ENCODE data around the gene BANF1.

BANF1 gene

DNA sequence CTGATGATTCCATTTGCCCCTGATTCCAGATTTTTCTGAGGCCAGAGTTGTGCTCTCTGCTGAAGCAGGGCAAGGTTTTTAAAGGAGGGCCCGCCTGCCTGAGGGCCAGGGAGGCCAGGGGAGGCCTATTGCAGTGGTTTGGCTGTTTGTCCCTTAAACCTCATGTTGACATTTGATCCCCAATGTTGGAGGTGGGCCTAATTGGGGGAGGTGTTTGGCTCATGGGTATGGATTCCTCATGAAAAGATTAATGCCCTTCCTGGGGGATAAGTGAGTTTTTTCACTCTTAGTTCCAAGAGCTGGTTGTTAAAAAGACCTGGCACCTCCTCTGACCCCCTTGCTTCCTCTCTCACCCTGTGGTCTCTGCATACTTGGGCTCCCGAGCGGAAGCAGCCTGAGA lies 37.5 kb downstream of the BANF1 start:
- DNase-seq (ENCODE audit: low read depth), result no peak

DNA sequence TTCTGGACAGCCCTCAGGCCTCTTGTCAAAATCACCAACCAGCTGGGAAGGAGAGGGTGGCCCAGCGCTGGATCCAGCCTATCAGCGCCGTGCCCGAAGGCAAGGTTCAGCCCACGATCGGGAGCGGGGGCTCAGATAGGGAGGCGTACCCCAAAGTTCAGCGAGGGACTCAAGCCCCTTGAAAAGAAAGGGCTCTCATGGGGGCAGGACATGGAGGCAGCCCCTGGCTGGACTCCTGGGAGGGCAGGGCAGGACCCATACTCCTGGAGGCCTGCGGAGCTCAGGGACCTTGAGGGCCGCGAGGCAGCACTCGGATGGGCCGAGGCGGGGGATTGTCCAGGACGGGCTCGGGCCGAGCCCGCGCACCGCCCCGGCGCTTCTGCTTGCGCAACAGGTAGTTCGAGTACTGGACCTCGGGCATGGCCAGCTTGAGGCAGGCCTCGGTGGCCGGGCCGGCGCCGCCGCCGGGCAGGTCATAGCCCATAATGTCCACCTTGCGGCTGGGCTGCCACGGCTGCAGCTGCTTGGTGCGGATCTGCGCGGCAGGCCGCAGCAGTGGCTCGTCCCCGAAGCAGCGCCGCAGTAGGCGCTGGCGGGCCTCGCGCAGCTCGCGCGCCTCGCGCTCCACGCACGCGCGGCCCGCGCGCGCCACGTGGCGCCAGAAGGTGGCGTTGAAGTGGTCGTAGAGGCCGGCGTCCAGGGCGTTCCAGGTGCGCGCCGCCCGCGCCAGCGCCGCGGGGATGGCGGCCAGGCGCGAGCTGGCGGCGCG lies 40.1 kb downstream of the BANF1 start:
- DNase-seq (ENCODE audit: low read depth), result no peak

DNA sequence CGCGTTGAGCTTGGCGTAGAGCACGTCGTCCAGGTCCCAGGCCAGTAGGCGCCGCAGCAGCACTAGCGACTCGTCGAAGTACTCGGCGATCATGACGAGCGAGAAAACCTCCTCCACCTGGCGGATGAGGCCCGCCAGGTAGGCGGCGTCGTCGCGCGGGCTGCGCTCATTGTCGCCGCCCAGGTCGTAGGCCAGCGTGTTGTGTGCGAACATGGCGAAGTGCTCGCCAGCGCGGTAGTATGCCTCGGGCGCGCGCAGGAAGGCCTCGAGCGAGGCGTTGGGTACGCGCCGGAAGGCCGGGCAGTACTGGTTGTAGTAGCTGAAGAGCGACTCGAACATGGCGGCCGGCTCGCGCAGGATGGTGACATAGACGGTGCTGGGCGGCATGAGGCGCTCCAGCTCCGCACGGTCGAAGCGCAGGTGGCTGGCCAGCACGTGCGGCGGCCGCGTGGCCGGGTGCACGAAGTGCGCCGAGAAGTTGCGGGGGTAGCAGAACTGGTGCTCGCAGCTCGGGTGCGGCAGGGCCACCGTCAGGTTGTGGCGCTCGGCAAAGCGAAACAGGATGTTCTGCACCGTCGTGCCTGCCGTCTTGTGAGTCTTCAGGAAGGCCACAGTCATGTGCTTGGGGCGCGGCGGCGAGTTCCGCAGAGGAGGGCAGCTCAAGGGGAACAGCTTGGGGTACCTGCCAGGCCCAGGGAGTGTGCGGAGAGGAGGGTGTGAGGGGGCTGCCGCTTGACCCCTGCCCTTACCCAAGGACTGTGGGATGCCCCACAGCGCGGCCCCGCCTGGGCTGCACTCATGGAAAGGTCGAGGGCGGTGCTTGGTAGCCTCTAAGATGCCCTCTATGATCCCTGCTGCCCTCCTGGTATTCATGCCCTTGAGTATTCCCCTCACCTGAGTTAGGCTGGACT lies 40.9 kb downstream of the BANF1 start:
- no peak for DNase-seq (ENCODE audit: low read depth)

DNA sequence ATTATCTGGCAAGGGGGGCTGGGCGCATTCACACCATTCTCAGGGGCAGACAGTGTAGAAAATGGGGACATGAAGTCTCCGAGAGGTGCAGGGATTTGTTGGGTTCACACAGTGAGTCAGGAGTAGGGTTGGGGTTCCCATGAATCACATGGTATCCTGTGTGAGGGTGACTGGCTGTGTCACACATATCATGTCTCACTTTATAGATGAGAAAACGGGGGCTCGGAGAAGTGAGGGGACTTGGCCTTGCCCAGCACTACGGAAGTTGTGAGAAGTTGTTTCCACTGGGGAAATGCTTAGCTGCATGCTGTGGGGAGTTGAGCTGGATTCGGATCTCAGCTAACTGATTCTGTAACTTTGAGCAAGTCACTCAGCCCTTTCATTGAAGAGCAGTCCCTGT lies 42.5 kb downstream of the BANF1 start:
- no peak for DNase-seq (ENCODE audit: low read depth)

DNA sequence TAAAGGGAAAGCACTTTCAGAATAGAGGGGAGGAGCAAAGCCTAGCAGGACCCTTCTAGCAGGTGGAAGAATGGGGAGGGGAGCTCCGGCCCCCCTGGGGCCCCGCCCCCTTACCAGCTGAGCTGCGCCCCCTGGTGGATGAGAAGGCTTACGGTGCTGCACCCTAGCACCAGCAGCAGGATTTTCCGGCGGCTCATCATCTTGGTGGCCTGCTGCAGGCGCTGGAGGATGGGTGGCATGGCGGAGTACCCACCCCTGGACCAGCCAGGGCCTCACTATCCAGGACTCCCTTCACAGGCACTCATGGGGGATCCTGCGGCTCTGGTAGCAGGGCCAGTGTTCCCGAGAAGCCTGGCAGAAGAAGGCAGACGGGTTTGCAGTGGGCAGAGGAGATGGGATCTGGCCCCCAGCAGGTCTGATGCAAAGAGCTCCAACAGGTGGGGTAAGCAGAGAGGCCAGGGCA lies 42.9 kb downstream of the BANF1 start:
- peak; percentile 78 for DNase-seq (ENCODE audit: low read depth)

DNA sequence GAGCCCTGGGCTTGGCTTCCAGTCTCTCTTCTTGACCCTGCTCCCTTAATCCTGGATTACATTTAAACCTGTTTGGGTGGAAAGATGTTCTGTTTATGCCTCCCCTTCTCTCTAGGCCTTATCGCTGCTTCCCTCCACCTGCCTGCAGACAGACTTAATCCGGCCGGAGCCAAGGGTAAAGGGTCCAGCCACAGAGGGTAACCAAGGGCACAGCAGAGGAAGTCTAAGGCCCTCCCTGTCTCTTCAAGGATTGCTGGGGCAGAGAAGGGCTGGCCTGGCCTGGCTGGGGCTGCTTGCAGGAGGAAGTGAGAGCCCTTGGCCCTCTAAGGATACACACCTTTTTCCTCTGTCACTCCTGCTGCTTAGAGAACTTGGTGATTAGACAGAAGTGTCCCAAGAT lies 44.6 kb downstream of the BANF1 start:
- no peak for DNase-seq (ENCODE audit: low read depth)

DNA sequence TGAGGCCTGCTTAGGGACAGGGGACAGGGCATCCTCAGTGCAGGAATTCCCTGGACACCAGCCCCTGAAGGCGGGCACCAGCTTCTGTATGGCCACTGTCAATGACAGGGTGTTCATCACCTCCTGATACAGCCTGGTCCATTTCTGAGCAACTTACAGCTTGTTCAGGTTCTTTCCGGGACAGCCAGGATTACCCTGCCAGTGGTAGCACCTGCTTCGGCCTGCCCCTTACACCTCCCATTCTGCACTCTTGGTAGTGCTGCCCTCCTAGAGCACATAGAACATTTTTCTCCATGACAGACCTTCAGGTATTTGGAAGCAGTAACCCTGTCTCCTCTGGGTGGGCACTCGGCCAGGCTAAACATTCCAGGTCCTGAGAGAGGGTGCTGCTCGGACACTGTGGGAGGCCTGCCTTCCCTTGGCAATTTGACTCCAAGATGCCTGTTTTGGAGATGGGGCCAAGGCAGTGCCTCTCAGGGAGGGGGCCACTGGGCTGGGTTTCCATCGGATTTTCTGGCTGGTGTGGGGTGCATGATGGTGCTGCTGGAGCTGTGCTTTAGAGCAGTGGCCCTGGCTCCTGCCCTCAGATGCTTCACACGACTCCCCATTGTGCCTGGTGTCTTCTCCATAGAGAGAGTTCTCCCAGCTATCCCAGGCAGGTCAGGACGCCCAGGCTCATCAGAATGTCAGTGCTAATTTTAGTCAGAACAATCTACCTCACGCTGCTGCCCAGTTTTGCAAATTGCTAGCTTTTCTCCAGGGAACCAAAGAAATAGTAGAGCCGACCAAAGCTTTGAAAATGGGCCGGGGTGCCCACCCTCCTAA lies 45.5 kb downstream of the BANF1 start:
- DNase-seq (ENCODE audit: low read depth), result no peak

DNA sequence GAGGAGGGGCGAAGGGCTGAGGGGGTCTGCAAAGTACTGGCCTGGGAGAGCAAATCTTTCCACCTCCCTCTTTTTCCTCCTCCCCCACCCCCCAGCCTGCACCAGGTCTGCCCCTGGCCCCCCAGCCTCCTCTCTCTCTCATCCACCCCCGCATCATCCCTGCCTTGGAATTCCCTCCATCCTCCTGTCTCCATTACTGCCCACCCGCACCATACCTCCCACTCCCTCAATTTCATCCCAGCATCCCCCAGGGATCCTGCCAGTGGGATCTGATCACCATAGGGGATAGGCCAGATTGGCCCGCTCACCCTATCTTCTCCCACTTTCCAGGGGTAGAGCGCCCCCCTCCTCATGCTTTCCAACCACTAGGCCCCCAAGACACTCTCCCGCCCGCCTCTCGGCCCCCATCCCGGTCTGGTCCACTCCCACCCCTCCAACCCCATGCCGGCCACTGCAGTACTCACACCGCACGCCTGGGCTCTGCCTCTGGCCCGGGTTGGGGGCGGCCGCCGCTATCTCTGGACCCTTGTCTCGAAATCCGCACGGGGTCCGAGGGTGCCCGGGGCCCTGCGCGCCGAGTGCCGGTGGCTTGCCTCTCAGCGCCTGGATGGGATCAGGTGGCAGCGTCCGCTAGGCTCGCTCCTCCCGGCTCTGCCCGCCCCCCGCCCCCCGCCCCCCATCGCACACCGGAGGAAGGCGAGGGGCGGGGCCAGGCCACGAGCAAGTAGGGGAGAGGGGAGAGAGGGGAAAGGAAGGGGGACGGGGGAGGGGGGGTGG lies 46.4 kb downstream of the BANF1 start, which contains the start of gene GAL3ST3:
TSS of gene GAL3ST3 (minus strand) at position 615 of the 777 bp plus-strand sequence. CDS start 3,746 bp downstream, outside the sequence.
- no peak for DNase-seq (ENCODE audit: low read depth)

DNA sequence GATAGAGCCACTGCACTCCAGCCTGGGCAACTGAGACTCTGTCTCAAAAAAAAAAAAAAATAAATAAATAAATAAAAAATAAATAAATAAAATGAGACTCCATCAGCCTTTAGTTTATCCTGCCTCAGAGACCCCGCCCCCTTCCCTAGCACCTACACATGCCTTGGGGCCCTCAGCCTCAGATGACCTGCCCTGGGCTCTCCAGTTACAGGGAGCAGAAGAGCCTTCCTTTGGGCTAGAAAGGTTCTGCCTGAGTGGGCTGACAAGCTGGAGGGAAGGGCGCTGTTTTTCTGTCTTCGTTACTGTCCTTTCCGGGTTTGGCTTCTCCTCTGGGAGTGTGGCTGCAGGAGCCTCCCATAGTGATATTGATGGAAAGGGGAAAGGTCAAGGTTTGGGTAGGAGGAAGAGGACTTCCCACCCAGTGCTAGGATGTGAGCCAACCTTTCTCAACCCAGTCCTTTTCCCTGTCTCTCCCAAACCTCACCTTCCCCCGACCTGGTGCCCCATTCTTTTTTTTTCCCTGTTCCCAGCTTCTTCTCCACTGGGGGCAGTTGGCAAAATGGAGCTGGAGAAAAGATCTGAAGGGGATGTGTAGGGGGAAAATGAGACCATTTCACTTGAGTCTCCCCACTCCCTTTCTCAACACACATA lies 48.4 kb downstream of the BANF1 start:
- DNase-seq (ENCODE audit: low read depth), result no peak

DNA sequence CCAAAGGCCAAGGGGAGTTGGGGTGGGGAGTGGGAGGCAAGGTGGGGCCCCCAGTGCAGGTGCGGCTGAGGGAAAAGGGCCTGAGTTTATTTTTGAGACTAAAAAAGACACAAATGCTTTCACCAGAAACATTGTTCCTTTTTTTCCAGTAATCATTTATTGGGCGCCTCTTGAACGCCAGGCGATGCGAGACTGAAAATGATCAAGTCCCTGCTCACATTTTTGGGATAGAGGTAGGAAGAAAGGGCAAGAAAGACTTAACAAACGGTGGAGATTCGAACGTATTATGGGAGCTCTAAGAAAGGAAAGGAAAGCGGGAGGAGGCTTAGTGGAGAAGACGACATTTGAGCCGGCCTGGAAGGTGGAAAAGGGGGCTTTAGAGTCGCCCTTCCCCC lies 49.1 kb downstream of the BANF1 start:
- no peak for DNase-seq (ENCODE audit: low read depth)

DNA sequence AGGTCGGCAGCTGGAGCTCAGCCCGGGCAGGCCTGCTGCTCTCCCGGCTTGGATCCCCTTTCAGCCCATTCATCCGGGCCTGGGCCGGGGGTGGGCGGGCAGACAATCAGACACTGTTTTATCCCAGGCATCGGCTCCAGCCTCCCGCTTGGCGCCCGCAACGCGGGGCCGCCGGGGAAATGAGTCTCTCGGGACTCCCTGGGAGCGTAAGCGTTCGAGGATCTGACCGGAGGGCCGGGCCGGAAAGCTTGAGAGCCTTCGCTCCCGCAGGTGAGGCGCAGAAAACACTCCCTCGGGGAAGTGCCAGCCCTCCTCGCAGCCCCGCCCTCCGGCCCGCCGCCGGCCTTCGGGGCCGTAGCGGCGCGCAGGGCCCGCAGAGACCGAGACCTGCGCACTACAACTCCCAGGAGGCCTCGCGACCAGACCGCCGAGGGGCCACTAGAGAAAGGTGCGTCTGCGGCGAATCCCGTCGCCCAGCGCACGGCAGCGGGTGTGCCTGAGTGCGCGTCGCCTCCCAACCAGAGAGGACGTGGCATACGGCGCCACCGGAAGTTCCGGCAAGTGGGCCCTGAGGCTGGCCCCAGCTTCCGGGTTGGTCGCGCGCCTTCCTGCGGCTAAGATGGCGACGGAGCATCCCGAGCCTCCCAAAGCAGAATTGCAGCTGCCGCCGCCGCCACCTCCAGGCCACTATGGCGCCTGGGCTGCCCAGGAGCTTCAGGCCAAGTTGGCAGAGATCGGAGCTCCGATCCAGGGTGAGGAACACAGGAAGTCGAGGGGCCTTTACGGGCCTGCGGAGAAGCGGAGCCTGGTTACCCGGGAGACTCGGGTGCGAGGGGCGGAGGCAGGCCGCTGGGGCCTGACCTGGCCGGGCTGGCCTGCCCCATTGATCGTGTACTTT lies 49.7 kb downstream of the BANF1 start, which contains the start of gene SF3B2:
TSS of gene SF3B2 (plus strand) at position 599 of the 898 bp plus-strand sequence. CDS start at position 620, 21 bp downstream.
- DNase-seq (ENCODE audit: low read depth), result peak; percentile 93

DNA sequence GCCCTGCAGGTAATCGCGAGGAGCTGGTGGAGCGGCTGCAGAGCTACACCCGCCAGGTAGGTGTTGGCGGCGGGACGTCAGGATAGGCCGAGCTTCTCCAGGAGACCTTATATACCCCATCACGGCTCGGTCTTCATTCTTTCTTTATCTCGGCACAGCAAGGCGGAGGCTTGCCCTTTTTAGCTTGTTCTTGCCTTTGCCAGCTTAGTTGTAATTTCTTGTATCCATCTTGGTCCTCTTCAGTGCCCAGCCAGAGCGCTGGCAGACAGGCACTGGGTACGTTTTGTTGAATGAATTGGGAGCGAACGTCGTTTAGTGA lies 50.3 kb downstream of the BANF1 start:
- DNase-seq (ENCODE audit: low read depth), result no peak
